IMR-90 (cell line): ENCODE measurements around the gene SCFD2. TPM values are rescaled to one million over a fixed set of nuclear protein-coding genes. Genes with fewer than 3 reads are reported as not detected.

Source experiments
- ATAC-seq: fragments of 200-7000 bp; cut with Tn5 transposase; 2 replicates; pipeline ENCODE4 v1.9.1; 2020; ENCODE audit warnings: low read depth, mild to moderate bottlenecking, moderate library complexity
- BruUV-seq: library from RNA; stranded (reverse); fragments of 400-500 nt; replicated peaks from 2 replicates; lab custom pipeline; 2021; lab: Mats Ljungman, UMichigan
- CTCF ChIA-PET: fragments of 300-600 bp; formaldehyde crosslinking; extraction: SDS; loops from one replicate; lab custom pipeline; 2021; ENCODE audit warnings: antibody characterized with exemption; lab: Yijun Ruan, JAX
- POLR2A ChIA-PET: fragments of 300-600 bp; sonication (Branson Sonifier 250); formaldehyde crosslinking; loops from one replicate; lab custom pipeline; 2022; ENCODE audit warnings: antibody characterized with exemption; ENCODE audit not compliant: unreplicated experiment; lab: Charles Lee
- DNase-seq: peaks from one replicate; pipeline ENCODE4 v3.0.0; 2013
- H2AFZ ChIP-seq: replicated peaks from 2 replicates; pipeline ENCODE3; 2013; ENCODE audit warnings: low read length, mild to moderate bottlenecking; ENCODE audit not compliant: poor library complexity
- H2AK5ac ChIP-seq: 2 replicates; pipeline ENCODE4 v1.6.1; 2013; ENCODE audit warnings: low read depth, low read length, inconsistent platforms
- H2AK9ac ChIP-seq: replicated peaks from 2 replicates; pipeline ENCODE3; 2013; ENCODE audit warnings: mild to moderate bottlenecking, low read depth, low read length, moderate library complexity; ENCODE audit not compliant: poor library complexity
- H2BK120ac ChIP-seq: 2 replicates; pipeline ENCODE4 v1.6.1; 2013; ENCODE audit warnings: low read depth, low read length, inconsistent platforms
- H2BK15ac ChIP-seq: 3 replicates; pipeline ENCODE4 v1.6.1; 2013; ENCODE audit warnings: low read depth, low read length, inconsistent platforms
- H2BK20ac ChIP-seq: 2 replicates; pipeline ENCODE4 v1.6.1; 2013; ENCODE audit warnings: low read depth, mild to moderate bottlenecking, inconsistent platforms, low read length, moderate library complexity
- H2BK5ac ChIP-seq: 2 replicates; pipeline ENCODE4 v1.6.1; 2013; ENCODE audit warnings: mild to moderate bottlenecking, low read depth, low read length, inconsistent platforms; ENCODE audit not compliant: poor library complexity, severe bottlenecking
- H3K14ac ChIP-seq: replicated peaks from 2 replicates; pipeline ENCODE4 v1.6.1; 2013; ENCODE audit warnings: low read depth, low read length, inconsistent platforms
- H3K18ac ChIP-seq: 2 replicates; pipeline ENCODE4 v1.6.1; 2013; ENCODE audit warnings: low read depth, low read length, control low read depth
- H3K23ac ChIP-seq: 2 replicates; pipeline ENCODE4 v1.6.1; 2013; ENCODE audit warnings: low read depth, low read length, inconsistent platforms
- H3K27ac ChIP-seq: 2 replicates; pipeline ENCODE4 v1.5.1; 2013; ENCODE audit warnings: mild to moderate bottlenecking, control low read depth, low read length; ENCODE audit not compliant: insufficient read depth
- H3K27me3 ChIP-seq: 2 replicates; pipeline ENCODE4 v1.6.1; 2013; ENCODE audit warnings: low read length; ENCODE audit not compliant: control insufficient read depth, insufficient read depth
- H3K36me3 ChIP-seq: 2 replicates; pipeline ENCODE4 v1.6.1; 2013; ENCODE audit warnings: low read length, mixed read lengths; ENCODE audit not compliant: control insufficient read depth, insufficient read depth
- H3K4ac ChIP-seq: 2 replicates; pipeline ENCODE4 v1.6.1; 2013; ENCODE audit warnings: low read depth, low read length, inconsistent platforms
- H3K4me1 ChIP-seq: 2 replicates; pipeline ENCODE4 v1.6.1; 2013; ENCODE audit warnings: low read length, mixed read lengths; ENCODE audit not compliant: control insufficient read depth, insufficient read depth
- H3K4me2 ChIP-seq: 2 replicates; pipeline ENCODE4 v1.6.1; 2013; ENCODE audit warnings: low read depth, mild to moderate bottlenecking, control low read depth, low read length, moderate library complexity
- H3K4me3 ChIP-seq: 2 replicates; pipeline ENCODE4 v1.5.1; 2013; ENCODE audit warnings: low read depth, mild to moderate bottlenecking, control low read depth, low read length, moderate library complexity; ENCODE audit not compliant: insufficient read depth
- H3K56ac ChIP-seq: 2 replicates; pipeline ENCODE4 v1.6.1; 2013; ENCODE audit warnings: low read length, inconsistent platforms; ENCODE audit not compliant: insufficient read depth; ENCODE audit errors: extremely low read depth
- H3K79me1 ChIP-seq, 2 experiments: 2 replicates each; pipeline ENCODE4 v1.6.1; 2013; ENCODE audit warnings: low read length in 2 of 2, inconsistent platforms in 1 of 2, low read depth in 1 of 2
- H3K9ac ChIP-seq: 2 replicates; pipeline ENCODE4 v1.6.1; 2013; ENCODE audit warnings: low read depth, low read length, control low read depth
- H3K9me1 ChIP-seq: 2 replicates; pipeline ENCODE4 v1.6.1; 2013; ENCODE audit warnings: low read length, inconsistent platforms; ENCODE audit not compliant: insufficient read depth
- H3K9me3 ChIP-seq: 2 replicates; pipeline ENCODE4 v1.6.1; 2013; ENCODE audit warnings: low read length; ENCODE audit not compliant: control insufficient read depth, insufficient read depth
- H4K20me1 ChIP-seq: 2 replicates; pipeline ENCODE4 v1.6.1; 2013; ENCODE audit warnings: low read length, inconsistent platforms; ENCODE audit not compliant: insufficient read depth
- H4K5ac ChIP-seq: 2 replicates; pipeline ENCODE4 v1.6.1; 2013; ENCODE audit warnings: mild to moderate bottlenecking, low read depth, low read length, control low read depth
- H4K8ac ChIP-seq, 2 experiments: 2 replicates each; pipeline ENCODE4 v1.6.1; 2013; ENCODE audit warnings: low read depth in 2 of 2, low read length in 2 of 2, control low read depth in 1 of 2, inconsistent platforms in 1 of 2
- H4K91ac ChIP-seq: 2 replicates; pipeline ENCODE4 v1.6.1; 2013; ENCODE audit warnings: low read depth, low read length, inconsistent platforms; ENCODE audit not compliant: insufficient read depth
- RFX5 ChIP-seq: IDR thresholded peaks from 2 replicates; pipeline ENCODE4 v1.8.0; 2012; ENCODE audit warnings: low read depth, mild to moderate bottlenecking, low read length, moderate library complexity
- dilution Hi-C: fragments of 300-500 bp; cut with HindIII; formaldehyde crosslinking; loops from one replicate; pipeline ENCODE4 v1.14.3; 2018; ENCODE audit warnings: low sequenced_read_pairs; ENCODE audit not compliant: unreplicated experiment
- in situ Hi-C: fragments of 300-500 bp; cut with MboI; formaldehyde crosslinking; loops from 3 replicates; pipeline ENCODE4 v1.14.3; 2019; ENCODE audit warnings: low sequenced_read_pairs, inconsistent platforms, mixed read lengths
- intact Hi-C: fragments of 100-400 bp; cut with micrococcal nuclease; formaldehyde crosslinking; loops from 2 replicates; pipeline ENCODE4 v1.10.0; 2022
- polyA plus RNA-seq, 3 experiments: library from polyadenylated mRNA; depleted of rRNA; stranded (reverse); fragments of >200 nt; gene quantifications; 2 replicates each; pipeline ENCODE4 v1.2.3, GENCODE V29; 2012; ENCODE audit warnings: low replicate concordance in 1 of 3
- total RNA-seq: library from RNA; depleted of rRNA; stranded (reverse); fragments of >200 nt; gene quantifications from 2 replicates; pipeline ENCODE4 v1.2.3, GENCODE V29; 2012
- TF ChIP-seq, protein P1 (sequence below): conservative IDR thresholded peaks from 2 replicates; pipeline ENCODE4 v1.5.1; 2012; ENCODE audit warnings: mild to moderate bottlenecking, low read depth, low read length, improper control_type of control experiment

Gene SCFD2
- total and polyA plus RNA-seq, 2 of the 4 experiments (the other 2 are of a cell fraction) = 18.9 to 62.4 TPM

DNA sequence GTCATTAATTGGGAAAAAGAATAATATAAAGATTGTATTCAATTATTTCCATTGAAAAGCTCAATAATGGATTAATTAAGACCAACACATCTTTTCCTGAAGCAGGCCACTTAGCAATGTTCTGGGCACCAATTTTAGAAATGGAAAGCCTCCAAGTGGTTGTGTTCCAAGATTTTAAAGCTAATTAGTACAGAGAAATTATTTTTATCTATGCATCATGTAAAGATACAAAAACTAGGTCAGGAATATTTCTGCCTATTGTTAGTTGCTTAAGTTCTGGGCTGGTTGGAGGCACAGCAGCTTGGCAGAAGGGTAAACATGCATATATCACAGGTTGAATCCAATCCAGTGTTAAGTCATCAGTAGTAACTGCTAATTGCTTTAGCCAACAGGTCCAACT is 401.9 kb downstream of the SCFD2 start:
- no peak for DNase-seq
- dilution Hi-C loops (no loop called here), intact Hi-C loops (no loop called here), in situ Hi-C loops (no loop called here)
- H3K4me1 ChIP-seq = peaks cover 6% of the 10 kb centered on the region
- no peak overlapping the region for H4K91ac ChIP-seq
- H3K56ac ChIP-seq = no peak overlapping the region
- H3K27me3 ChIP-seq = no peaks in the 10 kb centered on the region
- no peak overlapping the region for H2BK5ac ChIP-seq
- H2BK20ac ChIP-seq = no peak overlapping the region
- H2BK120ac ChIP-seq = no peak overlapping the region
- H2BK15ac ChIP-seq = no peak overlapping the region
- no peak overlapping the region for H2AFZ ChIP-seq
- no peak overlapping the region for H3K4me2 ChIP-seq
- H4K20me1 ChIP-seq = no peaks in the 10 kb centered on the region
- no peak overlapping the region for H3K27ac ChIP-seq
- H3K4me3 ChIP-seq = no peak overlapping the region
- ChIA-PET CTCF (no interaction called here), POLR2A (no interaction called here)
- H2AK9ac ChIP-seq = no peak overlapping the region
- H3K9ac ChIP-seq = no peak overlapping the region
- H4K5ac ChIP-seq = no peak overlapping the region
- H3K9me1 ChIP-seq = peaks cover 1% of the 10 kb centered on the region
- no peak overlapping the region for H3K14ac ChIP-seq
- no TSS peak for BruUV-seq
- no peak overlapping the region for H3K23ac ChIP-seq
- no peak for ATAC-seq
- no peak overlapping the region for H4K8ac ChIP-seq
- no peaks in the 10 kb centered on the region for H3K36me3 ChIP-seq
- no peak overlapping the region for H3K18ac ChIP-seq
- peaks cover 0 to 1% of the 10 kb centered on the region in 2 experiments; a peak in 1 of 4 replicates for H3K79me1 ChIP-seq
- no peak overlapping the region for H3K4ac ChIP-seq
- H2AK5ac ChIP-seq = no peak overlapping the region
- no peak for TF ChIP-seq RFX5
- TF ChIP-seq, protein P1, sequence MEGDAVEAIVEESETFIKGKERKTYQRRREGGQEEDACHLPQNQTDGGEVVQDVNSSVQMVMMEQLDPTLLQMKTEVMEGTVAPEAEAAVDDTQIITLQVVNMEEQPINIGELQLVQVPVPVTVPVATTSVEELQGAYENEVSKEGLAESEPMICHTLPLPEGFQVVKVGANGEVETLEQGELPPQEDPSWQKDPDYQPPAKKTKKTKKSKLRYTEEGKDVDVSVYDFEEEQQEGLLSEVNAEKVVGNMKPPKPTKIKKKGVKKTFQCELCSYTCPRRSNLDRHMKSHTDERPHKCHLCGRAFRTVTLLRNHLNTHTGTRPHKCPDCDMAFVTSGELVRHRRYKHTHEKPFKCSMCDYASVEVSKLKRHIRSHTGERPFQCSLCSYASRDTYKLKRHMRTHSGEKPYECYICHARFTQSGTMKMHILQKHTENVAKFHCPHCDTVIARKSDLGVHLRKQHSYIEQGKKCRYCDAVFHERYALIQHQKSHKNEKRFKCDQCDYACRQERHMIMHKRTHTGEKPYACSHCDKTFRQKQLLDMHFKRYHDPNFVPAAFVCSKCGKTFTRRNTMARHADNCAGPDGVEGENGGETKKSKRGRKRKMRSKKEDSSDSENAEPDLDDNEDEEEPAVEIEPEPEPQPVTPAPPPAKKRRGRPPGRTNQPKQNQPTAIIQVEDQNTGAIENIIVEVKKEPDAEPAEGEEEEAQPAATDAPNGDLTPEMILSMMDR = no peak
- H3K9me3 ChIP-seq = no peaks in the 10 kb centered on the region
